ENCODE measurements around the gene MS4A4A. TPM values are rescaled to one million over a fixed set of nuclear protein-coding genes. Genes with fewer than 3 reads are reported as not detected.
"Not testable (repeated sequence)": the region's sequence is repeated elsewhere in the genome, so short reads cannot be mapped to it uniquely, and the experiment has no call there.

The MS4A4A gene
- total RNA-seq, 2 donors from 2014 or later: 1.3 to 16.3 TPM

GRCh38 chr11:60301178-60301577, 20.7 kb downstream of the MS4A4A start:
- Histone ChIP-seq H3K4me1 (no peaks in the 10 kb centered on the region), H3K4me3 (no peak overlapping the region), H3K27ac (no peak overlapping the region), H3K36me3 (replicated peaks in 1 of 2; ENCODE audit: insufficient read depth in 1 of 2, low read depth in 2 of 2) (no peaks in the 10 kb centered on the region), H3K9me3 (no peaks in the 10 kb centered on the region), H3K27me3 (no peaks in the 10 kb centered on the region)
- TF ChIP-seq, protein P1, sequence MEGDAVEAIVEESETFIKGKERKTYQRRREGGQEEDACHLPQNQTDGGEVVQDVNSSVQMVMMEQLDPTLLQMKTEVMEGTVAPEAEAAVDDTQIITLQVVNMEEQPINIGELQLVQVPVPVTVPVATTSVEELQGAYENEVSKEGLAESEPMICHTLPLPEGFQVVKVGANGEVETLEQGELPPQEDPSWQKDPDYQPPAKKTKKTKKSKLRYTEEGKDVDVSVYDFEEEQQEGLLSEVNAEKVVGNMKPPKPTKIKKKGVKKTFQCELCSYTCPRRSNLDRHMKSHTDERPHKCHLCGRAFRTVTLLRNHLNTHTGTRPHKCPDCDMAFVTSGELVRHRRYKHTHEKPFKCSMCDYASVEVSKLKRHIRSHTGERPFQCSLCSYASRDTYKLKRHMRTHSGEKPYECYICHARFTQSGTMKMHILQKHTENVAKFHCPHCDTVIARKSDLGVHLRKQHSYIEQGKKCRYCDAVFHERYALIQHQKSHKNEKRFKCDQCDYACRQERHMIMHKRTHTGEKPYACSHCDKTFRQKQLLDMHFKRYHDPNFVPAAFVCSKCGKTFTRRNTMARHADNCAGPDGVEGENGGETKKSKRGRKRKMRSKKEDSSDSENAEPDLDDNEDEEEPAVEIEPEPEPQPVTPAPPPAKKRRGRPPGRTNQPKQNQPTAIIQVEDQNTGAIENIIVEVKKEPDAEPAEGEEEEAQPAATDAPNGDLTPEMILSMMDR (IDR thresholded peaks at IDR 0.05): no peak
- no peak for TF ChIP-seq POLR2A (IDR thresholded peaks at IDR 0.05)
- 62 to 65% methylated on average over 3 of the region's 3 CpGs for WGBS, 2 donors
- ATAC-seq (no peak), DNase-seq (no peak)
- intact Hi-C loops (cut with DNase I): no loop called here

- ATAC-seq; H3K27ac ChIP-seq; H3K36me3 ChIP-seq (replicated peaks in 1 of 2; ENCODE audit: insufficient read depth in 1 of 2, low read depth in 2 of 2); H3K27me3 ChIP-seq; intact Hi-C loops (cut with DNase I); H3K9me3 ChIP-seq; H3K4me1 ChIP-seq; DNase-seq; H3K4me3 ChIP-seq: not testable (repeated sequence)
- 72 to 77% methylated on average over 6 of the region's 6 CpGs for WGBS, 2 donors
Observed at GRCh38 chr11:60301884-60302283, 21.4 kb downstream of the MS4A4A start.

- intact Hi-C loops (cut with DNase I): no loop called here
- Histone ChIP-seq H3K4me3 (no peak overlapping the region), H3K27ac (no peak overlapping the region), H3K36me3 (replicated peaks in 1 of 2; ENCODE audit: insufficient read depth in 1 of 2, low read depth in 2 of 2) (no peaks in the 10 kb centered on the region), H3K27me3 (no peaks in the 10 kb centered on the region), H3K4me1 (no peaks in the 10 kb centered on the region), H3K9me3 (no peaks in the 10 kb centered on the region)
- ATAC-seq: no peak
- WGBS, 2 donors: 70 to 73% methylated on average over 5 of the region's 5 CpGs
- no peak for DNase-seq
- no peak for TF ChIP-seq POLR2A (IDR thresholded peaks at IDR 0.05)
- TF ChIP-seq, protein P1 (IDR thresholded peaks at IDR 0.05): no peak
Observed at GRCh38 chr11:60303661-60304060, 23.2 kb downstream of the MS4A4A start.

DNA sequence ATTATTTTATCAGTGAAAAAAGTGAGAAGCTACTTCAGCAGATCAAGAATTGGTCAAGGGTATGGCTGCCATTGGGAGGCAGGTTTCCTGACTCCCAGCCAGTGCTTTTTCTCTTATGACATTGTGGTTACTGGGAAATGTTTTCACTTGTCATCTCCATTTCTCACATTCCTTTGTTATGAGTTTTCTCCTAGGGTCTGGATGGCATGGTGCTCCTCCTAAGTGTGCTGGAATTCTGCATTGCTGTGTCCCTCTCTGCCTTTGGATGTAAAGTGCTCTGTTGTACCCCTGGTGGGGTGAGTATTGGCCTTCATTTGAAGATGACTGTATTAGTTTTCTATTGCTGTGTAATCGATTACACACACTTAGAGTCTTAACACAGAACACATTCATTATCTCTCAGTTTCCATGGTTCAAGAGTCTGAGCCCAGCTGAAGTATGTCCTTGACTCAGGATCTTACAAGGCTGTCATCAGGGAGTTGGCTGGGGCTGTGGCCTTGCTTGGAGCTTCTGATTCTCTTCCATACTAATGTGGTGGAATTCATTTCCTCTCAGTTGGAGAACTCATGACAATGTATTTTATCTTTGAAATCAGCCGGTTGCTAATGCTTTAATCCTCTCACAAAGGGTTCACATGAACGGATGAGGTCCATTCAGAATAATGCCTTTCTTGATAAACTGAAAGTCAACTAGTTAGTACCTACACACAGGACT, 25.6 kb downstream of the MS4A4A start:
- Histone ChIP-seq H3K27me3 (no peaks in the 10 kb centered on the region), H3K9me3 (no peaks in the 10 kb centered on the region), H3K36me3 (replicated peaks in 1 of 2; ENCODE audit: insufficient read depth in 1 of 2, low read depth in 2 of 2) (no peaks in the 10 kb centered on the region), H3K4me1 (no peaks in the 10 kb centered on the region), H3K4me3 (no peak overlapping the region), H3K27ac (no peak overlapping the region)
- ATAC-seq (no peak), DNase-seq (no peak)
- intact Hi-C loops (cut with DNase I): no loop called here
- no peak for TF ChIP-seq POLR2A (IDR thresholded peaks at IDR 0.05)
- TF ChIP-seq, protein P1 (IDR thresholded peaks at IDR 0.05): no peak
- 56 to 59% methylated on average over 3 of the region's 3 CpGs for WGBS, 2 donors

- no peak for ATAC-seq
- Histone ChIP-seq H3K4me3 (no peak overlapping the region), H3K27ac (no peak overlapping the region), H3K36me3 (replicated peaks in 1 of 2; ENCODE audit: insufficient read depth in 1 of 2, low read depth in 2 of 2) (no peaks in the 10 kb centered on the region), H3K4me1 (no peaks in the 10 kb centered on the region), H3K9me3 (no peaks in the 10 kb centered on the region), H3K27me3 (no peaks in the 10 kb centered on the region)
- WGBS, 2 donors: 82 to 88% methylated on average over 3 of the region's 3 CpGs
- TF ChIP-seq, protein P1 (IDR thresholded peaks at IDR 0.05): no peak
- no peak for TF ChIP-seq POLR2A (IDR thresholded peaks at IDR 0.05)
- intact Hi-C loops (cut with DNase I): no loop called here
- DNase-seq: no peak
Observed at GRCh38 chr11:60307507-60308195, 27.2 kb downstream of the MS4A4A start.

All from body of pancreas (tissue), 4 donors.